MM.1S (cell line): ENCODE measurements around the gene ARHGEF40.

Experiments
- EZH2 ChIP-seq: fragments of 300-600 bp; sonication (generic); optimal IDR thresholded peaks from 2 replicates; pipeline ENCODE3; 2017; ENCODE audit warnings: low read depth, mild to moderate bottlenecking, antibody characterized with exemption, low read length, mixed read lengths
- EZH2phosphoT487 ChIP-seq: fragments of 300-600 bp; sonication (generic); IDR thresholded peaks from 2 replicates; pipeline ENCODE4 v1.6.1; 2018; ENCODE audit warnings: antibody characterized with exemption, low read length
- TF ChIP-seq, protein P1 (sequence below): fragments of 300-600 bp; sonication (generic); IDR thresholded peaks from 2 replicates; pipeline ENCODE4 v1.5.1; 2016; ENCODE audit warnings: antibody characterized with exemption, low read length, mixed read lengths

DNA sequence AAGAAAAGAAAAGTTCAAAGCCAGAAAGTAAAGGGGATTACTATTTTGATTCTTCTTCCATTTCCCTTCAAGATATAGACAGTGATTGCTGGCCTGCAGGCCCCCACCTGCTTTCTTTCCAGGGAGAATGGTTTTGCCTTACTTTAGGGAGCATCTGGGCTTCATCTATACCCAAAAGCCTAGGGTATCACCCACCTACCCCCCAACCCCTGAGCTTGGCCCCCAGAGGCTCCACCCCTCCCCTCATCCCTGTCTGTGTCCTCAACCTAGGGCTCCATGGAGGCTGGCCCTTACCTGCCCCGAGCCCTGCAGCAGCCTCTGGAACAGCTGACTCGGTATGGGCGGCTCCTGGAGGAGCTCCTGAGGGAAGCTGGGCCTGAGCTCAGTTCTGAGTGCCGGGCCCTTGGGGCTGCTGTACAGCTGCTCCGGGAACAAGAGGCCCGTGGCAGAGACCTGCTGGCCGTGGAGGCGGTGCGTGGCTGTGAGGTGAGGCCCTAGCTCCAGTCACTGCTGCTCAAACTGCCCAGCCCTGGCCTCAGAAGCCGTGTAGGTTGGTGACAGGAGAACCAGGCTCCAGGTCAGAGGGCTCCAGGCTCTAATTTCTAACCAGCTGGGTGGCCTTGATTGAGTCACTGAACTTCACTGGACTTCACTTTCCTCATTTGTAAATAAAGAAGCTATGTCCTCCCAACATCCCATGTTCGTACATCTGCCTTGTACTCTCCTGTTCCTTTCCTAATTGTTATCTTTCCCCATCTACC is 13.6 kb downstream of the ARHGEF40 start:
- TF ChIP-seq, protein P1, sequence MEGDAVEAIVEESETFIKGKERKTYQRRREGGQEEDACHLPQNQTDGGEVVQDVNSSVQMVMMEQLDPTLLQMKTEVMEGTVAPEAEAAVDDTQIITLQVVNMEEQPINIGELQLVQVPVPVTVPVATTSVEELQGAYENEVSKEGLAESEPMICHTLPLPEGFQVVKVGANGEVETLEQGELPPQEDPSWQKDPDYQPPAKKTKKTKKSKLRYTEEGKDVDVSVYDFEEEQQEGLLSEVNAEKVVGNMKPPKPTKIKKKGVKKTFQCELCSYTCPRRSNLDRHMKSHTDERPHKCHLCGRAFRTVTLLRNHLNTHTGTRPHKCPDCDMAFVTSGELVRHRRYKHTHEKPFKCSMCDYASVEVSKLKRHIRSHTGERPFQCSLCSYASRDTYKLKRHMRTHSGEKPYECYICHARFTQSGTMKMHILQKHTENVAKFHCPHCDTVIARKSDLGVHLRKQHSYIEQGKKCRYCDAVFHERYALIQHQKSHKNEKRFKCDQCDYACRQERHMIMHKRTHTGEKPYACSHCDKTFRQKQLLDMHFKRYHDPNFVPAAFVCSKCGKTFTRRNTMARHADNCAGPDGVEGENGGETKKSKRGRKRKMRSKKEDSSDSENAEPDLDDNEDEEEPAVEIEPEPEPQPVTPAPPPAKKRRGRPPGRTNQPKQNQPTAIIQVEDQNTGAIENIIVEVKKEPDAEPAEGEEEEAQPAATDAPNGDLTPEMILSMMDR = no peak
- TF ChIP-seq EZH2 (no peak), EZH2phosphoT487 (no peak)
